ENCODE measurements around the gene GALNTL6. TPM values are rescaled to one million over a fixed set of nuclear protein-coding genes. Genes with fewer than 3 reads are reported as not detected.

GALNTL6 gene
- total and polyA plus RNA-seq, 2 donors (not counting 1 experiment from before 2014, with no cell fraction given), result 0.99 to 1.1 TPM

DNA sequence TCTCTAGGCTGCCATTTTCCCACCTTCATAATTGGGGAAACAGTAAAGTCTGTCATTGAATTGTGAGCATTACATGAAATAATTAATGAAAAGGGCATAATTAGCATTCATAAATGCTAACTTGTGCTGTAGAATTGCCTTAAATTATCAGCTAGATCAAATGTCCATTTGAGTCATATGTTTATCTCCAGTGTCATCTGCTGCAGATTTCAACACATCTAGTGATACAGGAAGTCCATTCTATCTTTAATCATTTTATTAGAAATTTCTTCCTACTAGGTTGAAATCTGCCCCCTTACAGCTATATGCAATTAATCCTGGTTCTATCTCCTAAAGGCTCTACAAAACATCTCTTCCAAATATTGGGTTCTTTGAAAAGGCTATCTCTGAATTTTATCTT, 1115.1 kb downstream of the GALNTL6 start:
- Histone ChIP-seq H3K4me3 (ENCODE audit: control extremely low read depth in 1 of 5, extremely low read depth in 1 of 5, insufficient read depth in 1 of 5, low read depth in 2 of 5, low read length in 4 of 5) (no peak overlapping the region), H3K9me3 (ENCODE audit: control extremely low read depth in 1 of 3, control insufficient read depth in 2 of 3, insufficient read depth in 1 of 3, low read length in 2 of 3) (no peaks in the 10 kb centered on the region), H3K4me2 (replicated peaks; ENCODE audit: low read depth, low read length, poor library complexity, severe bottlenecking) (no peak overlapping the region), H3K27ac (ENCODE audit: low read length in 2 of 2) (no peak overlapping the region), H3K36me3 (replicated peaks in 1 of 2; ENCODE audit: control extremely low read depth in 1 of 2, control insufficient read depth in 1 of 2, extremely low read depth in 1 of 2, insufficient read depth in 2 of 2, low read length in 1 of 2) (no peaks in the 10 kb centered on the region), H3K79me2 (ENCODE audit: control insufficient read depth, insufficient read depth, low read length) (no peaks in the 10 kb centered on the region), H3K27me3 (replicated peaks in 1 of 4; ENCODE audit: control extremely low read depth in 1 of 4, control insufficient read depth in 3 of 4, insufficient read depth in 4 of 4, low read length in 3 of 4) (no peaks in the 10 kb centered on the region), H3K4me1 (ENCODE audit: control insufficient read depth in 2 of 2, insufficient read depth in 2 of 2, low read length in 2 of 2) (no peaks in the 10 kb centered on the region), H4K20me1 (ENCODE audit: control insufficient read depth, insufficient read depth, low read length, poor library complexity, severe bottlenecking) (no peaks in the 10 kb centered on the region), H2AFZ (ENCODE audit: insufficient read depth, low read depth, low read length, poor library complexity, severe bottlenecking) (no peak overlapping the region), H3K9ac (ENCODE audit: low read length) (no peak overlapping the region)
- intact Hi-C loops (cut with micrococcal nuclease), result no loop called here
- TF ChIP-seq, protein P1, sequence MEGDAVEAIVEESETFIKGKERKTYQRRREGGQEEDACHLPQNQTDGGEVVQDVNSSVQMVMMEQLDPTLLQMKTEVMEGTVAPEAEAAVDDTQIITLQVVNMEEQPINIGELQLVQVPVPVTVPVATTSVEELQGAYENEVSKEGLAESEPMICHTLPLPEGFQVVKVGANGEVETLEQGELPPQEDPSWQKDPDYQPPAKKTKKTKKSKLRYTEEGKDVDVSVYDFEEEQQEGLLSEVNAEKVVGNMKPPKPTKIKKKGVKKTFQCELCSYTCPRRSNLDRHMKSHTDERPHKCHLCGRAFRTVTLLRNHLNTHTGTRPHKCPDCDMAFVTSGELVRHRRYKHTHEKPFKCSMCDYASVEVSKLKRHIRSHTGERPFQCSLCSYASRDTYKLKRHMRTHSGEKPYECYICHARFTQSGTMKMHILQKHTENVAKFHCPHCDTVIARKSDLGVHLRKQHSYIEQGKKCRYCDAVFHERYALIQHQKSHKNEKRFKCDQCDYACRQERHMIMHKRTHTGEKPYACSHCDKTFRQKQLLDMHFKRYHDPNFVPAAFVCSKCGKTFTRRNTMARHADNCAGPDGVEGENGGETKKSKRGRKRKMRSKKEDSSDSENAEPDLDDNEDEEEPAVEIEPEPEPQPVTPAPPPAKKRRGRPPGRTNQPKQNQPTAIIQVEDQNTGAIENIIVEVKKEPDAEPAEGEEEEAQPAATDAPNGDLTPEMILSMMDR (IDR thresholded peaks at IDR 0.05), result no peak
- TF ChIP-seq EZH2 (IDR thresholded peaks at IDR 0.05; ENCODE audit: borderline replicate concordance, insufficient read depth, low read depth, low read length, poor library complexity, severe bottlenecking), result no peak
- Mint-ChIP-seq H3K4me1 (no peaks in the 10 kb centered on the region), H3K4me3 (no peak overlapping the region), H3K27ac (no peak overlapping the region), H3K9me3 (ENCODE audit: insufficient read depth) (no peaks in the 10 kb centered on the region), H3K27me3 (no peaks in the 10 kb centered on the region)
- POLR2A ChIA-PET, result no interaction called here
- no peak for ATAC-seq (ENCODE audit: low read depth)
- CTCF ChIA-PET, result no interaction called here
- DNase-seq, result no peak

- no peak overlapping the region for H2AFZ ChIP-seq (ENCODE audit: insufficient read depth, low read depth, low read length, poor library complexity, severe bottlenecking)
- DNase-seq, result no peak
These were observed 1125.0 kb downstream of the GALNTL6 start for GRCh38 chr4:172938072-172938829.

More at GRCh38 chr4:172938072-172938829, 1125.0 kb downstream of the GALNTL6 start:
- Histone ChIP-seq H3K79me2 (ENCODE audit: control insufficient read depth, insufficient read depth, low read length) (no peaks in the 10 kb centered on the region), H3K36me3 (replicated peaks in 1 of 2; ENCODE audit: control extremely low read depth in 1 of 2, control insufficient read depth in 1 of 2, extremely low read depth in 1 of 2, insufficient read depth in 2 of 2, low read length in 1 of 2) (no peaks in the 10 kb centered on the region), H3K9ac (ENCODE audit: low read length) (no peak overlapping the region), H4K20me1 (ENCODE audit: control insufficient read depth, insufficient read depth, low read length, poor library complexity, severe bottlenecking) (no peaks in the 10 kb centered on the region), H3K27me3 (replicated peaks in 1 of 4; ENCODE audit: control extremely low read depth in 1 of 4, control insufficient read depth in 3 of 4, insufficient read depth in 4 of 4, low read length in 3 of 4) (peaks cover 0 to 2% (median 0%) of the 10 kb centered on the region in 4 experiments), H3K4me3 (ENCODE audit: control extremely low read depth in 1 of 5, extremely low read depth in 1 of 5, insufficient read depth in 1 of 5, low read depth in 2 of 5, low read length in 4 of 5) (no peak overlapping the region), H3K9me3 (ENCODE audit: control extremely low read depth in 1 of 3, control insufficient read depth in 2 of 3, insufficient read depth in 1 of 3, low read length in 2 of 3) (no peaks in the 10 kb centered on the region), H3K4me1 (ENCODE audit: control insufficient read depth in 2 of 2, insufficient read depth in 2 of 2, low read length in 2 of 2) (no peaks in the 10 kb centered on the region), H3K4me2 (replicated peaks; ENCODE audit: low read depth, low read length, poor library complexity, severe bottlenecking) (no peak overlapping the region), H3K27ac (ENCODE audit: low read length in 2 of 2) (no peak overlapping the region)
- TF ChIP-seq EZH2 (IDR thresholded peaks at IDR 0.05; ENCODE audit: borderline replicate concordance, insufficient read depth, low read depth, low read length, poor library complexity, severe bottlenecking), result no peak
- TF ChIP-seq, protein P1 (IDR thresholded peaks at IDR 0.05), result no peak
- intact Hi-C loops (cut with micrococcal nuclease), result no loop called here
- no peaks in the 10 kb centered on the region for H3K4me1 Mint-ChIP-seq
- CTCF ChIA-PET, result no interaction called here
- WGBS (ENCODE audit: insufficient coverage), result 70% methylated on average over 1 of the region's 6 CpGs
- no peaks in the 10 kb centered on the region for H3K27me3 Mint-ChIP-seq
- no peak for ATAC-seq (ENCODE audit: low read depth)
- no peak overlapping the region for H3K27ac Mint-ChIP-seq
- no peak overlapping the region for H3K4me3 Mint-ChIP-seq
- POLR2A ChIA-PET, result no interaction called here
- no peaks in the 10 kb centered on the region for H3K9me3 Mint-ChIP-seq (ENCODE audit: insufficient read depth)
